ENCODE data around the gene KHDC1. TPM values are rescaled to one million over a fixed set of nuclear protein-coding genes. Genes with fewer than 3 reads are reported as not detected.
"Not testable (repeated sequence)": the region's sequence is repeated elsewhere in the genome, so short reads cannot be mapped to it uniquely, and the experiment has no call there.

Gene KHDC1, protein sequence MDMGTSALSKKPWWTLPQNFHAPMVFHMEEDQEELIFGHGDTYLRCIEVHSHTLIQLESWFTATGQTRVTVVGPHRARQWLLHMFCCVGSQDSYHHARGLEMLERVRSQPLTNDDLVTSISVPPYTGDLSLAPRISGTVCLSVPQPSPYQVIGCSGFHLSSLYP
- total RNA-seq, result 8.0 and 11.8 TPM in 2 replicates
- 17.1 and 25.3 TPM in 2 replicates for polyA plus RNA-seq

DNA sequence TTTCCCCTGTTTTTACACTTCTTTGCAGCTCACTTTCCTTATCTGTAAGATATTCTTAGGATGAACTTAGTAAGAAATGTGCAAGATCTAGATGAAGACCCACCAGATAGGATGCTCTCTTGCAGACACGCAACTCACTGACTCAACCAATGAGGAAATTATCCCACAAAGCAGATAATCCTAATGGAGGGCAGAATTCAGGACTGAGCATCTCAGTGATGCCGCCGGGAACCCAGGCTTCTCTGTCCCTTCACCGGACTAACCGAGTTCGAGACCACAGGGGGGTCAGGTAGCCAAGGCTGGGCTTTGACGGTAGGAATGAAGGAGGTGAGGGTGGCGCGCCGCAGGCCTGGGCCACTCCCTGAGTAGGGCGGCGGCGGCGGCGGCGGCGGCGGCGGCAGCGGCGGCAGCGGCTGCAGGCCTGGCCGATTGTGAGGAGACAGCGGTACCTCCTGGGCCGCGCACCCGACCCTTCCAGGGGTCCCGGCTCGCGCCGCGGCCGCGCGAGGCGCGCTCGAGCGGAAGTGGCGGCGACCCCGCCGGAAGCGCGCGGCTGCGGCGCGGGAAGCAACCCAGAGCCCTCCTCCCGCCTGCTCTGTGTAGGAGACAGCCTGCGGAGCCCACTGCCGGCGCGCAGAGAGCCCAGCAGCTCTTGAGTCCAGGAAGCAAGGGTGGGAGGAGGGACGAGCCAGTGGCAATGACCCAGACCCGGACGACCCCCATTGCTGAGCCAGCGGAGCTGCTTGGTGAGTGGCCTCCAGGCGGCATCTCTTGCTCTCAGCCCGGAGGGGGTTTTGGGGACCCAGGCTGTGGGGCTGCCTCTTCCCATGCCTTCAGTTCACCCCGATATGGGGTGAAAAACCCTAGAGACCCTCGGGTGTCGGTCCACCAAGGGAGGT lies at the start of gene KHDC1:
Gene KHDC1, minus strand, starts transcription at position 526 of the 899 bp plus-strand sequence. CDS start 20,679 bp downstream, outside the sequence.
- peak within 1 kb of the TSS; percentile 29 for H3K27ac ChIP-seq
- no peaks in the 10 kb centered on the region for H3K9me3 ChIP-seq (ENCODE audit: low read depth)
- peaks cover 5% of the 10 kb centered on the region for H3K4me1 ChIP-seq (ENCODE audit: low read depth)
- DNase-seq (ENCODE audit: low read depth in 1 of 2, low spot score in 1 of 2), result peak; percentile 72 to 86
- H3K36me3 ChIP-seq, result no peaks in the 10 kb centered on the region
- H3K27me3 ChIP-seq, result no peaks in the 10 kb centered on the region
- TF ChIP-seq, protein P1, sequence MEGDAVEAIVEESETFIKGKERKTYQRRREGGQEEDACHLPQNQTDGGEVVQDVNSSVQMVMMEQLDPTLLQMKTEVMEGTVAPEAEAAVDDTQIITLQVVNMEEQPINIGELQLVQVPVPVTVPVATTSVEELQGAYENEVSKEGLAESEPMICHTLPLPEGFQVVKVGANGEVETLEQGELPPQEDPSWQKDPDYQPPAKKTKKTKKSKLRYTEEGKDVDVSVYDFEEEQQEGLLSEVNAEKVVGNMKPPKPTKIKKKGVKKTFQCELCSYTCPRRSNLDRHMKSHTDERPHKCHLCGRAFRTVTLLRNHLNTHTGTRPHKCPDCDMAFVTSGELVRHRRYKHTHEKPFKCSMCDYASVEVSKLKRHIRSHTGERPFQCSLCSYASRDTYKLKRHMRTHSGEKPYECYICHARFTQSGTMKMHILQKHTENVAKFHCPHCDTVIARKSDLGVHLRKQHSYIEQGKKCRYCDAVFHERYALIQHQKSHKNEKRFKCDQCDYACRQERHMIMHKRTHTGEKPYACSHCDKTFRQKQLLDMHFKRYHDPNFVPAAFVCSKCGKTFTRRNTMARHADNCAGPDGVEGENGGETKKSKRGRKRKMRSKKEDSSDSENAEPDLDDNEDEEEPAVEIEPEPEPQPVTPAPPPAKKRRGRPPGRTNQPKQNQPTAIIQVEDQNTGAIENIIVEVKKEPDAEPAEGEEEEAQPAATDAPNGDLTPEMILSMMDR (IDR thresholded peaks at IDR 0.05; ENCODE audit: low read depth, low read length), result peak; percentile 2
- peak within 1 kb of the TSS; percentile 45 for H3K4me3 ChIP-seq

DNA sequence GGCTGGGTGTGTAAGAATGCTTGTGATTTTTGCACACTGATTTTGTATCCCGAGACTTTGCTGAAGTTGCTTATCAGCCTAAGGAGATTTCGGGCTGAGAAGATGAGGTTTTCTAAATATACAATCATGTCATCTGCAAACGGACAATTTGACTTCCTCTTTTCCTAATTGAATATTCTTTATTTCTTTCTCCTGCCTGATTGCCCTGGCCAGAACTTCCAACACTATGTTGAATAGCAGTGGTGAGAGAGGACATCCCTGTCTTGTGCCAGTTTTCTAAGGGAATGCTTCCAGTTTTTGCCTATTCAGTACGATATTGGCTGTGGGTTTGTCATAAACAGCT lies 47.5 kb upstream of the KHDC1 start:
- not testable (repeated sequence) for H3K27me3 ChIP-seq; H3K36me3 ChIP-seq; DNase-seq (ENCODE audit: low read depth in 1 of 2, low spot score in 1 of 2); H3K27ac ChIP-seq; H3K9me3 ChIP-seq (ENCODE audit: low read depth); H3K4me1 ChIP-seq (ENCODE audit: low read depth)
- H3K4me3 ChIP-seq, result peak overlapping the region; percentile 51

DNA sequence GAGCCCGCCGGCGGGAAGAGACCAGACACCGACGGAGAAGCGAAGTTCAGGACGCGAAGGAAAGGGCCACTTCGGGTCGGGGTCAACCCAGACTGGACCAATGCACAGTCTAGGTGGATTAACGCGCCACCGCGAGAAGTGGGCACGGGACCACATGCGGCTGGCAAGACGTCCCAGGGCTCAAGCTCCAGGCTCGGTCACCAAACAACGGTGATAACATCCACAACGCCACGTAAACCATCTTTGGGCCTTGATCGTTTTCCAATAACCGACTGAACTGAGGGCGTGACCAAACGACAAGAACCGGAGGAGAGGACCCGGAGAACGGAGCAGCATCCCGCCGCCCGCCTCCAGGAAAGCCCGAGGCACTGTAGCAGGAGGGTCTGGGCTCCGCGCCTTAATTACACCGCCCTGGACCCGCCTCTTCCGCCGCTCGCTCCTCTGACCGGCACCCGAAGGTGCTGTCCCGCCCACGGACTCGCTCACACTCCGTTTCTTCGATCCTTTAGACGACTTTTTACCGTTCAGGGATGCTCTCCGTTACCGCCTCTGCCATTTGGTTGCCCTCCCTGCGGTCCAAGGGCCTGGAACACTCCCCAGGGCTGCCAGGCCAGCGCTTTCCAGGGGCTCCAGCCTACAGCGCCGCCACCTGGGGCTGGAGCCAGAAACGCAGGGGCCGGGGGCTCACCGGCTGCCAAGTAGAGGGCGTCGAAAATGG lies 46.9 kb upstream of the KHDC1 start:
- TF ChIP-seq, protein P1 (IDR thresholded peaks at IDR 0.05; ENCODE audit: low read depth, low read length), result peak; percentile 70
- Histone ChIP-seq H3K4me3 (peak overlapping the region; percentile 51), H3K9me3 (ENCODE audit: low read depth) (no peaks in the 10 kb centered on the region), H3K4me1 (ENCODE audit: low read depth) (no peaks in the 10 kb centered on the region), H3K27me3 (no peaks in the 10 kb centered on the region), H3K36me3 (no peaks in the 10 kb centered on the region), H3K27ac (no peak overlapping the region)
- DNase-seq (ENCODE audit: low read depth in 1 of 2, low spot score in 1 of 2), result peak; percentile 67 to 69

DNA sequence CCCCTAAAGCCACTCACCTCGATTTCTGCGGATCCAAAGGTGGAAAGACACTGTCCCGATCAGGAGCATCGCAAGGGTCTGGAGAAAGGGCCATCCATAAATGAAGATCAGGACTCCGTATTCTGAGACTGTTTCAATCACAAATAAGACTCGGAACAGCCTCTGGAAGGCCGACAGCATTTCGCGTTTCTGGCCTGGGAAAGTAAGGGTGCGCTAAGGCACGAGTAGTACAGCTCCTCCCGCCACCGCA lies 46.5 kb upstream of the KHDC1 start:
- no peaks in the 10 kb centered on the region for H3K4me1 ChIP-seq (ENCODE audit: low read depth)
- H3K36me3 ChIP-seq, result no peaks in the 10 kb centered on the region
- TF ChIP-seq, protein P1 (IDR thresholded peaks at IDR 0.05; ENCODE audit: low read depth, low read length), result no peak
- no peaks in the 10 kb centered on the region for H3K9me3 ChIP-seq (ENCODE audit: low read depth)
- DNase-seq (ENCODE audit: low read depth in 1 of 2, low spot score in 1 of 2), result no peak
- no peak overlapping the region for H3K27ac ChIP-seq
- no peaks in the 10 kb centered on the region for H3K27me3 ChIP-seq
- H3K4me3 ChIP-seq, result peak overlapping the region; percentile 51

DNA sequence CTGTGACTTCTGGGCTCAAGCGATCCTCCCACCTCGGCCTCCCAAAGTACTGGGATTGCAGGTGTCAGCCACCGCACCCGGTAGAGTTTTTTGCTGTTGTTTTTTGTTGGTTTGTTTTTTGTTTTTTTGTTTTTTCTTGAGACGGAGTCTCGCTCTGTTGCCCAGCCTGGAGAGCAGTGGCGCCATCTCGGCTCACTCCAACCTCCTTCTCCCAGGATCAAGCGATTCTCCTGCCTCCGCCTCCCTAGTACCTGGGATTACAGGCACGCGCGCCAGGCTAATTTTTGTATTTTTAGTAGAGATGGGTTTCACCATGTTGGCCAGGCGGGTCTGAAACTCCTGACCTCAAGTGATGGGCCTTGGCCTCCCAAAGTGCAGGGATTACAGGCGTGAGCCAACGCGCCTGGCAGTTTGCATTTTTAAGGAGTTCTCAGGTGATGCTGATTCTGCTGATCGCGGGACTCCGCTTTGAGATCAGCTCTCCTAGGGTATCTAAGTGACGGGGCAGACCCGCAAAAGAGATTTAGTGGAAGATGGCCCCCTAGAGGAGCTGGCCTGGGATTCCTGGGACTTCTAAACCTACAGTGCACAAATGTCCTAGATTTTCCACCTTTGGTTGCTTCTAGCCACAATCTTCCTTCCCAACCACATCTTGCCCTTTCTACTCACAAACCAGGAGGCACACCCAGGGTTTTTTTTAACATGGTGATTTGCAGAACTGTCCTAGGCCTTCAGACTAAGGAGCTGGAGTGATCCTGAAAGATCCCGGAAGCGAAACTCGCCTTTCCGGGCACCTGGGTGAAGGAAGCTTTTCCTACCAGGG lies 45.9 kb upstream of the KHDC1 start:
- no peaks in the 10 kb centered on the region for H3K4me1 ChIP-seq (ENCODE audit: low read depth)
- no peaks in the 10 kb centered on the region for H3K27me3 ChIP-seq
- TF ChIP-seq, protein P1 (IDR thresholded peaks at IDR 0.05; ENCODE audit: low read depth, low read length), result peak; percentile 40
- H3K36me3 ChIP-seq, result no peaks in the 10 kb centered on the region
- peak; percentile 20 to 40 for DNase-seq (ENCODE audit: low read depth in 1 of 2, low spot score in 1 of 2)
- no peak overlapping the region for H3K27ac ChIP-seq
- H3K9me3 ChIP-seq (ENCODE audit: low read depth), result no peaks in the 10 kb centered on the region
- peak overlapping the region; percentile 51 for H3K4me3 ChIP-seq

DNA sequence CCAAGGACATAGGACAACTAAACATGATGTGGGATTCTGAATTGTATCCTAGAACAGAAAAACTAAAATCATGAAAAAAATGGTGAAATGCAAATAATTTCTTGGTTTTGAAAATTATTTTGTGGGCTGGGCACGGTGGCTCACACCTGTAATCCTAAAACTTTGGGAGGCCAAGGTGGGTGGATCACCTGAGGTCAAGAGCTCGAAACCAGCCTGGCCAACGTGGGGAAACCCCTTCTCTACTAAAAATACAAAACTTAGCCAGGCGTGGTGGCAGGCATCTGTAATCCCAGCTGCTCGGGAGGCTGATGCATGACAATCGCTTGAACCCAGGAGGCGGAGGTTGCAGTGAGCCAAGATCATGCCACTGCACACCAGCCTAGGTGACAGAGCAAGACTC lies 40.8 kb upstream of the KHDC1 start:
- H3K27me3 ChIP-seq; H3K9me3 ChIP-seq (ENCODE audit: low read depth); H3K4me1 ChIP-seq (ENCODE audit: low read depth); H3K27ac ChIP-seq; H3K36me3 ChIP-seq; DNase-seq (ENCODE audit: low read depth in 1 of 2, low spot score in 1 of 2); H3K4me3 ChIP-seq: not testable (repeated sequence)
